NCI-H1092 treated with DMSO at 0.1 percent for 48 hours (cell line): Measurements from ENCODE around the gene TMA7.

ENCODE experiments used
- DNase-seq: peaks from one replicate; lab custom pipeline; 2025; lab: John Stamatoyannopoulos, UW

The TMA7 gene

DNA sequence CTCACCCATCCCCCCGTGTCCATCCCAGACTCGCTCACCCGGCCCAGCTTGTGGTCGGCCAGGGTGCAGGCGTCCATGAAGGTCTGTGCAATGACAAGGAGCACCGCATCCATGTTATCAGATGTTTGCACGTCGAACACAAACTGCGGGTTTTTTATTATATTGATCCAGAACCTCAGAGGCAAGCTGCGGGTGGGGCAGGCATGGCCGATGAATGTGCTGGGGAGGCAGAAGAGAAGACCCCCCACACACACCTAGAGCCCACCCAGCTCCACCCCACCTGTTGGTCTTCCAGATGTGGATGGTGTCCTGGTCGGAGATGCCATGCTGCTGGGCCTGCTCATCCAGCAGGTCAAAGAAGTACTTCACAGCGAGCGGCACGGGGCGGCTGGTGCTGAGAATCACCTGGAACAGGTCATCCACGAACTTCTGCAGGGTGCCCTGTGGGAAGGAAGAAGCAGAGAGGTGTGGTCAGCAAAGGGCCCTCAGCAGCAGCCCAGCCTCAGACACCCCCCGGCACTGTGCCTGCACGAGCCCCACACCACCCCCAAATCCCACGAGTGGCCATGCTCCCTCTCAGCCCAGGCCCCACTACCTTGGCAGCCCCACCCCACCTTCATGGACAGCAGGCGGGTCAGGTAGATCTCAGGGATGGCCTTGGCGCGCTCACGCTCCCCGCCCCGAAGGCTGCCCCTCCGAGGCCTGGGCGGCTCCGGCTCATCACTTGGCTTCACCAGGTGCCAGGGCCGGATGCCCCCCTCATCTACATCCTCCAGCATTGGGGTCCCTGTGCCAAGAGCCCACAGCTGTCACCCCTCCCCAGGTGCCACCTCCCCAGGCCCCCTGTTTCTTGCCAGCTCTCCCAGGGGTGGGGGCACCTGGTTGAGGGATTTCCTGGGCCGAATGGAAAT lies 30.5 kb upstream of the TMA7 start:
- no peak for DNase-seq

DNA sequence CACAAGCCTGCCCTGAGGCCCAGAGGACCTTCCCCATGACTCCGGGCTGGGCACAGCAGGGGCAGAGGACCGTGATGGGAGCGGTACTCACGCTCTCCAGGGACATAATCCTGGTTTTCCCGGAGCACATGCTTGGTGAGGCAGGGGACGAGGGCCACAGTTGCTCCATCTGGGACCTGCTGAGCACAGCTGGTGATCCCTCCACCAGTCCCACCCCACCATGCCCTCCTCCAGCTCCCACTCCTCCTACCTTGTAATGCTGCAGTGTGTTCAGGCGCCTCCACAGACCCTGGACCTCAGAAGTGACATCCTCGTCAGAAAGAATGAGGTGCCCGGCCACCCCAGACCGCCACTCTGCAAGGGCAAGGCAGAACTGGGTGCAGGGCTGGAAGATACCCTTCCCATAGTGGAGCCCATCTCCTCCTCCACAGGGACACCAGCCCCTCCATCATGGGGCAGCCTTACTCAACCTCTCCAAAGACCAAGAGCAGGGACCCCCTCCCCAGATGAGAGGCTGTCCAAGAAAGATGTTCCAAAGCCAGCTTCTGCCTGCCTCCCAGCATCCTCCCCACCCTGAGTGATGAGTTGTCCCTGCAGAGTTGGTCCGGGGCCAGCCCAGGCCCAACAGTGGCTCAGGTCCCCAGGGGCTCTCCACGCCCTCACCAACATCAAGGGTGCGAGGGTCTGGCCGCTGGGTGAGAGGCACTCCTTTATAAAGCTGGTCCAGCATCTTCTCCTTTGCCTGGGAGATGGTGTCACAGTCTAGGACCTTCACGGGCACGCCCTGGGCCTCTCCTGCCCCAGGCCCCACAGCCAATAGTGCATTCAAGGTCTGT lies 29.6 kb upstream of the TMA7 start:
- no peak for DNase-seq

DNA sequence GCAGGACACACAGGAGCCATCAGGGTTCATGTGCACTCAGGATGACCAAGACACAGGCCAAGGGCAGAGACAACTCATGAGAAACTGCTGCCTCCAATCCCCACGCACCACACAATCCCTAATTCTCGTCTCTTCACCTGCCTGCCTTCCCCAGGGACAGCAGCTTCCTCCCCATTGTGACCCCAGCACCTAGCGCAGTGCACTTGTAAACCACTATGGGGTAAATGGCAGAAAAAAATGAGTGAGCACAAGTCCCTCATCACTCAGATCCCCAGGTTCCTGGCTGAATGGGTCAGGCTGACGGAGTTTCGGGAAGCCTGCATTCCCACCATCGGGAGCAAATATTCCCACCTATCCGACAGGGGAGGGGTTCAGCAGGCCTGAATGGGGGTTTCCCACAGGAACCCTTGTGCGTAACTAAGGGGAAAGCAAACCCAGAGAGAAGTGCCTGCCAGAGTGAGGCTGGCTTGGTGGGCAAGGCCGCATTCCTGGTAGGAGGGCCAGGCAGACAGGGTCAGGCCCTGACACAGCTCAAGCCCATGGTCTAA lies 28.9 kb upstream of the TMA7 start:
- no peak for DNase-seq

DNA sequence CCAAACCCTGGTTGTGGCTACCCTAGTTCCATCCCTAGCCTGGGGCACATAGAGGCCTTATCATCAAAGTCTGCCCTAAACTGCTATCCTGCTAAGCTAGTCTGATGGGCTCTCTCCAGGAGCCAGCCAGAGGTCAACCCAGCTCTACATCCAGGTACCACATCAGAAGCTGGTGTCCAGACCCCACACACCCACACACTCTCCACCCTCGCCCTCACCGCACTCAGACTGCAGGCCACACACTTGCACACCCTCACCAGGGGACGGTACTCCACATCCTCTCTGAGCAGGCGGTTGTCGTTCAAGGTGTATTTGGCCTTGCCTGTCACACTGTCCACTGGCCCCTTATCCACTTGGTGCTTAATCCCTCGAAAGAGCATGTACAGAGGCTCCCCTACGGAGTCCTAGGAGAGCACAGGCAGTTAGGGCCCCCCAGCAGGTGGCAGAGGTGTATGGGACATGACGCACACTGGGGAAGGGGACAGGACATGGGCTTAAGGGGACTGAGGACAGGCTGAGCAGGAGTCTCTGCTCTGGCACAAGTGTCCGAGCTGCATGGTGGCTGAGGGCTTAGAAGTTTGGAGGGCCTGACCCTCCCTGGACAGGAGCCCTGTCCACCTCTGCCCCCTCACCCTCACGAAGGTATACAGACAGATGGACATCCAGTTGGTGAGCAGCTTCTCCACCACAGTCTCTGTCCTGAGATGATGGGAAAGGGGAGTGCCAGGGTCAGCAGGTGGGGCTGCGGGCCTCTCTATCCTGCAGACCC lies 28.3 kb upstream of the TMA7 start:
- no peak for DNase-seq

- DNase-seq: no peak
Measured at GRCh38 chr3:48412375-48413001, 27.6 kb upstream of the TMA7 start.

DNA sequence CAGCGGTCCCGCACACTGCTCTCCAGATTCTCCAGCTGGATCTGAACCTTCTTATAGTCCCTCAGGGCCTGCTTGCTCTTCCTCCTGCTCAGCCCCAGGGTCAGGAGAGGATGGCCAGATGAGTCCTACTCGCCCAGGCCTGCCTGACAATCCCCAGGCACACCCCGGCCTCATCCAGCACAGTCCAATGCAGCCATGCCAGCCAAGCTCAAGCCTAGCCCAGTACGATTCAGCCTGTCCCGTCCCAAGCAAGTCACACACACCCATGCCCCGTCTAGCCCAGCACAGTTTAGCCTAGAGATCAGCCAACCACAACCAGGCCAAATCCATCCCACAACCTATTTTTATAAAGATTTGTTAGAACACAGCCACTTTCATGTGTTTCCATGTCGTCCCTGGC lies 27.0 kb upstream of the TMA7 start:
- DNase-seq: no peak

DNA sequence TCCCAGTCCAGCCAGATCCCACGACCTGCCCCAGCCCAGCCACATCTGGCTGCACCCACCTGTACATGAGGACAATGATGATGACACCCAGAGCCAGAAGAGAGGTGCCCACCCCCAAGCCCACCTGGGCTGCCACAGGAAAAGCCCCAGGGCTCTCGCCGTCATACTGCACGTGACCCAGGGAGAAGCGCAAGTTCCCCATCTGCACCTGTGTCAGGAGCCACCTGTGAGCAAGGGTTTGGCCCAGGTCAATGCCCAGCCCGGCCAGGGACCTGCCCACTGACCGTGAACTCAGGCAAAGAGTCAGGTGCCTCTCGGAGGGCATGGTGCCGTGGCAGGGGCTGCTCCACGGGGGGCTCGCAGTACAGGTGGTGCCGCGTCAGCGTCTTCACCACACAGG lies 26.4 kb upstream of the TMA7 start:
- no peak for DNase-seq

- no peak for DNase-seq
Measured at GRCh38 chr3:48414376-48415250, 25.4 kb upstream of the TMA7 start.

GRCh38 chr3:48415251-48415953 lies 24.7 kb upstream of the TMA7 start:
- DNase-seq: no peak

DNA sequence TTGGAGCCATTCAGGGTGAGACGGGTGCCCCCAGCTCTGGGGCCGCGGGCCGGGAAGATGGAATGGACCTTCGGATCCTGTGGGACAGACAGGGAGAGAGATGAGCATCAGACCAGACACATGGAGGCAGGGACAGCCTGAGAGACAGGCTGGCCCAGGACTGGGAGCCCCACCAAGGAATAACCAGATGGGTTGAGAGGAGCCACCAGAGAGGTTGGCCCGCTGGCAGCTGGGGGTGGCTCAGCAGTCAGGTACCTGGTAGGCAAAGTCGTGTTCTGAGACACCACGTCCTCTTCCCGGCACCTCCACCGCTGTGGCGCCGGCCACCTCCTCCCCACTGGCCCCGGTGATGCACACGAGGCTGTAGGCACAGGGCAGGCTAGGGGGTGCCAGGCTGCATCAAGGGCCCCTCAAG lies 24.0 kb upstream of the TMA7 start:
- DNase-seq: no peak

DNA sequence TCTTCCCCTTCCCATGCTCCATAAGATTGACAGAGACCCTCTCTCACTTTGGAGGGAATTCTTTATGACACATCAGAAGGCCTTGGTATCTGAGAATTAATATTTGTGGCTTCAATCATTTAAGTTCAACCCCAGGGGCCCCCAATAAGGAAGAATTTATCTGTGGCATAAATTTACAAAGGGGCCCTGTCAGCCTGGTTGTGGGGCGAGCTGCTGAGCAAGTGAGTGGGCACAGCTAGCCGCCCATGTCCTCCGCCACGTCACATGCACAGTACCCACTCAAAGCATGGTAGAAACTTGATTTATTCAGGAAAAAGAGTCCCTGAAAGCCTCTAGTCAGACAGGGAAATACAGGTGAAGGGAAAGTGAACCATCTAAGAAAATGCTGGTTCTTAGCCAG lies 23.5 kb upstream of the TMA7 start:
- DNase-seq: no peak

- no peak for DNase-seq
Measured at GRCh38 chr3:48417529-48418108, 22.4 kb upstream of the TMA7 start.

GRCh38 chr3:48418140-48418539 lies 21.9 kb upstream of the TMA7 start:
- no peak for DNase-seq

DNA sequence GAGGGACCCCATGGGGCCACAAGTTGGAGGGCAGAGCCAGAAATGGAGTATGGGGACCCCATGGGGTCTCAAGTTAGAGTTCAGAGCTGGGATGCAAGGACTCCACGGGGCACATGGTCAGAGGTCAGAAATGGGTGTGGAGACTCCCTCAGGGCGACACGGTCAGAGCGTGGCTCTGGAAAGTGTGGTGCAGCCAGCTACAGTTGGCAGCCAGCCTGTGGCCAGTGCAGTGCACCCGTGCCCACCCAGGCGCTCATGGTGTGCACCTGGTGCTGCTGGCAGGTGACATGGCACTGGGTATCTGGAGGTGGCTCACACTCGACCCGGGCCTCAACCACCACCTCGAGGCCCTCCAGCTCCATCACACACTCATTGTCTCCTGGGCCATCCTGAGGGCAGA lies 21.4 kb upstream of the TMA7 start:
- DNase-seq: no peak

DNA sequence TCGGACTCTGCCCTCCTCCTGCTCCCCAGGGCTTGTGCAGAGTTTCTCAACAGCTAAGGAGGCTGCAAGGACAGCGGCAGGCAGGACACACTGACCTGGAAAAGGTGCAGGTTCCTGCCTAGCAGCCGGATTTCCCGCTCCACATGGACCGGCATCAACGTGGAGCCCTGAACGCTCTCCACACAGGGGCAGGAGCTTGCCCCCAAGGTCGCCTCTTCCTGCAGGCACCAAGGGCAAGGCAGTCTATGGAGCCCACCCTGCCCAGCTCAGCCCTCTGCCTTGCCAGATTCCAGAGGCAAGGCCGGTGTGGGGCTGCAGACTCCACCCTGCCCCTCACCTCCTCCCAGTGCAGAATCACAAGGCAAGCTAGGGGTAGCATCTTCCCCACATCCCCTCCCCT lies 20.9 kb upstream of the TMA7 start:
- no peak for DNase-seq

DNA sequence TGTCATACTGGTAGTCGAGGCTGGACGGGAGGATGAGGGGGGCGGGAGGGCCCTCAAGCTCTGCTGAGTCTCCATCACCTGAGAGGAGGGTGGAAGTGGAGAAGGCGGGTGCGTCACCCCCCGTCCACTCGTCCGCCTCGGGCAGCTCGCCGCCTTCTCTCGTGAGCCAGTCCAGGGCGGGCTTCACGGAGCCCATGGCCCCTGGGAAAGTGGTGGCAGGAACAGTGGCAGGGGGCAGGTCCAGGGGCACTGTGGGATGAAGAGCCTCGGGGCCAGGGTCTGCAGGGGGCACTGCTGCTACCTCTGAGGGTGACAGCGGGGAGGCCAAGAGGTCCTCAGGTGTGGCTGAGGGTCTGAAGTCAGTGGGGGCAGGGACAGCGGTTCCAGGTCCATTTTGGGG lies 20.5 kb upstream of the TMA7 start:
- no peak for DNase-seq

DNA sequence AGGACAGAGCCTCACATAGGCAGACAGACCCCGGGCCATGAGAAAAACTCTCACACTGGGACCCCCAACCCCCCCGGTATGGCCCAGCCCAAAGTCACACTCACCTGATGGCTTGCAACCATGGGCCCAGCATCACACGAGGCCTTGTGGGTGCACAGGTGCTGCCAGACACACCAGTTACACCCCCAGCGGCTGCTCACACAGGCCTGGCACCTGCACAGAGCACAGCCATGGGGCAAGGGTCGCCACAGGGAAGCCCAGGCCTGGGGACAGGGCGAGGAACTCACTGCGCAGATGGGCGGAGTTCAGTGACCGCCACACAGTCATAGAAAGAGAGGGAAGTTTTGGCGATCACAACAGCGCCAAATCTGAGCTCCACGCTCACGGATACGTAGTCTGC lies 19.5 kb upstream of the TMA7 start:
- DNase-seq: no peak

DNA sequence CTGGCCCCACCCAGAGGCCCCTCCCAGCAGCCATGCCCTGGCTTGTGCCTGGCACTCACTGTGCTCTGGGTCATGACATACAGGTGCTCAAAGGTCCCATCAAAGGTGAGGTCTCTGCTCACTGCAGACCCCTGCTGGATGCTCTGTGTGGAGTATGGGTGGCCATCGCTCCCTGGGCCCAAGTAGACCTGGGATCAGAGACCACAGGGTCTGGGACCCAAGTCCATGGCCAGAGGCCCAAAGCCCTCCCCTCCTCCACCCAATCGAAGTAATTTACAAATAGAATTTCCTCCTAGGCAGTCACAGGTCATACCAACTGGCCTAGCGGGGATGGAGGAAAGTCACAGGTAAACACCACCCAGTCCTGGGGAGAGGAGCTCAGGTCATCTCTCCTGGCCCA lies 17.8 kb upstream of the TMA7 start:
- DNase-seq: no peak

DNA sequence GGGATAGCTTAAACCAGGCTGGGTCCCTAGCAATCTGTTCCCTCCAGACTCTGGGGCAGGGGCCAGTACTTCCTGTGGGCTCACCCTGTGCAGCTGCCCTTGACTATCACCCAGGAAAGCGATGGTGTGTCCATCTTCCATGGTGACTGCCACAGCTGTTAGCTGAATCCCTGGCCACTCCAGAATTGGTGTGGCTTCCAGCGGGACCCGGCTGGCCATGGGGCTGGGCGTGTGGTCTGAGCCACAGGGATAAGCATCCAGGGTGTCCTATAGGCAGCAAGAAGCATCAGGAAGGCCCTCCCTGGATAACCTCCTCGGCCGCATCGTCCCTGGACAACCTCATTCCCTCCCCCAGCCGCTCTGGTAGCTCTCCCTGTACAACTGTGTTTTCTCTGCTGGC lies 17.4 kb upstream of the TMA7 start:
- DNase-seq: no peak
